PFSK-1 (cell line): ENCODE measurements around the gene LASP1.

Source experiments
- FOXP2 ChIP-seq: optimal IDR thresholded peaks from 2 replicates; pipeline ENCODE3; 2011; ENCODE audit warnings: borderline replicate concordance, control low read depth, inconsistent platforms; ENCODE audit not compliant: insufficient read depth; ENCODE audit errors: extremely low read length, extremely low read depth
- POLR2AphosphoS5 ChIP-seq: IDR thresholded peaks from 2 replicates; pipeline ENCODE4 v1.6.1; 2012; ENCODE audit warnings: low read depth, mild to moderate bottlenecking, control low read depth, low read length, moderate library complexity
- REST ChIP-seq, 2 experiments: IDR thresholded peaks; 2 replicates each; pipeline versions ENCODE4 v1.6.1 to v1.8.0; 2011 to 2012; ENCODE audit warnings: low read depth in 2 of 2, low read length in 2 of 2, control low read depth in 1 of 2, inconsistent platforms in 1 of 2, mild to moderate bottlenecking in 1 of 2, moderate library complexity in 1 of 2; ENCODE audit not compliant: insufficient read depth in 1 of 2
- SIN3A ChIP-seq: IDR thresholded peaks from 2 replicates; pipeline ENCODE4 v1.6.1; 2012; ENCODE audit warnings: mild to moderate bottlenecking, low read length, moderate library complexity, borderline replicate concordance; ENCODE audit not compliant: insufficient read depth
- TAF1 ChIP-seq: IDR thresholded peaks from 2 replicates; pipeline ENCODE4 v1.6.1; 2012; ENCODE audit warnings: low read length, control low read depth, borderline replicate concordance; ENCODE audit not compliant: insufficient read depth

Gene LASP1

GRCh38 chr17:38907930-38908675, 38.2 kb downstream of the LASP1 start:
- TF ChIP-seq SIN3A (no peak), REST (IDR thresholded peaks at IDR 0.05; ENCODE audit: insufficient read depth in 1 of 2, low read depth in 2 of 2, low read length in 2 of 2) (no peak), FOXP2 (no peak), TAF1 (no peak), POLR2AphosphoS5 (no peak)

GRCh38 chr17:38908676-38909181, 38.9 kb downstream of the LASP1 start:
- peak; percentile 19 for TF ChIP-seq FOXP2
- no peak for TF ChIP-seq POLR2AphosphoS5

- no peak for TF ChIP-seq TAF1
- no peak for TF ChIP-seq POLR2AphosphoS5
- TF ChIP-seq FOXP2 = no peak
- no peak for TF ChIP-seq REST (IDR thresholded peaks at IDR 0.05; ENCODE audit: insufficient read depth in 1 of 2, low read depth in 2 of 2, low read length in 2 of 2)
- no peak for TF ChIP-seq SIN3A
Measured at GRCh38 chr17:38910325-38910724, 40.5 kb downstream of the LASP1 start.

GRCh38 chr17:38911081-38911730, 41.3 kb downstream of the LASP1 start:
- TF ChIP-seq POLR2AphosphoS5 (no peak), FOXP2 (no peak), SIN3A (no peak), TAF1 (no peak), REST (IDR thresholded peaks at IDR 0.05; ENCODE audit: insufficient read depth in 1 of 2, low read depth in 2 of 2, low read length in 2 of 2) (no peak)

- TF ChIP-seq FOXP2 (no peak), REST (IDR thresholded peaks at IDR 0.05; ENCODE audit: insufficient read depth in 1 of 2, low read depth in 2 of 2, low read length in 2 of 2) (no peak), TAF1 (no peak), SIN3A (no peak)
Measured at GRCh38 chr17:38912221-38912813, 42.5 kb downstream of the LASP1 start.
